Measurements from ENCODE around the gene NHERF1.
A peak's percentile ranks its signal among the peaks of the same experiment; 100 is the strongest.

Gene NHERF1

GRCh38 chr17:74782571-74782970 is 34.1 kb downstream of the NHERF1 start:
- DNase-seq (ENCODE audit: extremely low read depth in 1 of 2, low read depth in 1 of 2), result no peak

GRCh38 chr17:74784125-74784810 is 35.8 kb downstream of the NHERF1 start:
- no peak for DNase-seq (ENCODE audit: extremely low read depth in 1 of 2, low read depth in 1 of 2)

GRCh38 chr17:74785096-74785980 is 36.9 kb downstream of the NHERF1 start:
- peak in 1 of 2 donors; percentile 43 for DNase-seq (ENCODE audit: extremely low read depth in 1 of 2, low read depth in 1 of 2)

- DNase-seq (ENCODE audit: extremely low read depth in 1 of 2, low read depth in 1 of 2), result no peak
These were observed 37.5 kb downstream of the NHERF1 start for GRCh38 chr17:74785981-74786360.

- DNase-seq (ENCODE audit: extremely low read depth in 1 of 2, low read depth in 1 of 2), result no peak
These were observed 38.1 kb downstream of the NHERF1 start for GRCh38 chr17:74786431-74787055.

- DNase-seq (ENCODE audit: extremely low read depth in 1 of 2, low read depth in 1 of 2), result no peak
These were observed 42.0 kb downstream of the NHERF1 start for GRCh38 chr17:74790161-74791058.

GRCh38 chr17:74792586-74793105 is 44.2 kb downstream of the NHERF1 start:
- DNase-seq (ENCODE audit: extremely low read depth in 1 of 2, low read depth in 1 of 2), result no peak

- no peak for DNase-seq (ENCODE audit: extremely low read depth in 1 of 2, low read depth in 1 of 2)
These were observed 47.0 kb downstream of the NHERF1 start for GRCh38 chr17:74795327-74796020.

GRCh38 chr17:74796211-74796610 is 47.8 kb downstream of the NHERF1 start:
- no peak for DNase-seq (ENCODE audit: extremely low read depth in 1 of 2, low read depth in 1 of 2)

- no peak for DNase-seq (ENCODE audit: extremely low read depth in 1 of 2, low read depth in 1 of 2)
These were observed 48.4 kb downstream of the NHERF1 start for GRCh38 chr17:74796866-74797265.

GRCh38 chr17:74797824-74798223 is 49.4 kb downstream of the NHERF1 start:
- DNase-seq (ENCODE audit: extremely low read depth in 1 of 2, low read depth in 1 of 2), result no peak

GRCh38 chr17:74798239-74798707 is 49.8 kb downstream of the NHERF1 start:
- no peak for DNase-seq (ENCODE audit: extremely low read depth in 1 of 2, low read depth in 1 of 2)

GRCh38 chr17:74799097-74799496 is 50.7 kb downstream of the NHERF1 start:
- DNase-seq (ENCODE audit: extremely low read depth in 1 of 2, low read depth in 1 of 2), result no peak

GRCh38 chr17:74800531-74800930 is 52.1 kb downstream of the NHERF1 start:
- no peak for DNase-seq (ENCODE audit: extremely low read depth in 1 of 2, low read depth in 1 of 2)

GRCh38 chr17:74801896-74802295 is 53.5 kb downstream of the NHERF1 start:
- DNase-seq (ENCODE audit: extremely low read depth in 1 of 2, low read depth in 1 of 2), result no peak

- DNase-seq (ENCODE audit: extremely low read depth in 1 of 2, low read depth in 1 of 2), result no peak
These were observed 55.0 kb downstream of the NHERF1 start for GRCh38 chr17:74803388-74803930.

- no peak for DNase-seq (ENCODE audit: extremely low read depth in 1 of 2, low read depth in 1 of 2)
These were observed 55.5 kb downstream of the NHERF1 start for GRCh38 chr17:74803971-74804370.

GRCh38 chr17:74804683-74805082 is 56.3 kb downstream of the NHERF1 start:
- DNase-seq (ENCODE audit: extremely low read depth in 1 of 2, low read depth in 1 of 2), result no peak

GRCh38 chr17:74805591-74805991 is 57.2 kb downstream of the NHERF1 start:
- no peak for DNase-seq (ENCODE audit: extremely low read depth in 1 of 2, low read depth in 1 of 2)

Measured in stimulated activated CD8-positive, alpha-beta memory T cell treated with anti-CD3 and anti-CD28 coated beads, Interleukin-7, amount 100 ng/mL, for 48 hours (primary cell).